Natural killer cell (primary cell): ENCODE data around the gene HDAC4. TPM values are rescaled to one million over a fixed set of nuclear protein-coding genes. Genes with fewer than 3 reads are reported as not detected.

Experiments used
- ATAC-seq, 3 donors: fragments of 150-1000 bp in 2 of 3; fragments of 200-7000 bp in 1 of 3; cut with Tn5 transposase; 1 replicate in 1 of 3; 2 replicates in 2 of 3; pipeline ENCODE4 v1.10.0; 2021; ENCODE audit warnings: mild to moderate bottlenecking in 2 of 3, moderate library complexity in 2 of 3
- DNase-seq, 2 donors: peaks; one replicate each; pipeline versions ENCODE4 v3.0.0 to v3.0.0-alpha.2; 2013 to 2021; ENCODE audit warnings: mixed read lengths in 1 of 2
- H3K27ac ChIP-seq: one replicate; pipeline ENCODE4 v1.5.1; 2013; ENCODE audit warnings: mild to moderate bottlenecking, low read length
- H3K27me3 ChIP-seq: one replicate; pipeline ENCODE4 v1.6.1; 2013; ENCODE audit warnings: low read length; ENCODE audit not compliant: control insufficient read depth, insufficient read depth
- H3K36me3 ChIP-seq: one replicate; pipeline ENCODE4 v1.6.1; 2013; ENCODE audit warnings: low read length; ENCODE audit not compliant: control insufficient read depth, insufficient read depth
- H3K4me1 ChIP-seq: one replicate; pipeline ENCODE4 v1.6.1; 2013; ENCODE audit warnings: low read length; ENCODE audit not compliant: control insufficient read depth, insufficient read depth
- H3K4me3 ChIP-seq: one replicate; pipeline ENCODE4 v1.5.1; 2013; ENCODE audit warnings: low read length
- H3K9me3 ChIP-seq: one replicate; pipeline ENCODE4 v1.6.1; 2013; ENCODE audit warnings: low read length; ENCODE audit not compliant: control insufficient read depth, insufficient read depth
- H3K27ac Mint-ChIP-seq, 2 donors: one replicate each; pipeline ENCODE4 v1.8.0; 2022; ENCODE audit warnings: mild to moderate bottlenecking in 2 of 2, mixed read lengths in 2 of 2, moderate library complexity in 1 of 2
- H3K27me3 Mint-ChIP-seq, 2 donors: one replicate each; pipeline ENCODE4 v1.8.0; 2022; ENCODE audit warnings: low read depth in 2 of 2, mixed read lengths in 2 of 2
- H3K36me3 Mint-ChIP-seq: one replicate; pipeline ENCODE4 v1.8.0; 2022; ENCODE audit warnings: mixed read lengths
- H3K4me1 Mint-ChIP-seq, 2 donors: one replicate each; pipeline ENCODE4 v1.8.0; 2022; ENCODE audit warnings: mixed read lengths in 2 of 2
- H3K4me3 Mint-ChIP-seq: one replicate; pipeline ENCODE4 v1.8.0; 2022; ENCODE audit warnings: mild to moderate bottlenecking, moderate library complexity, mixed read lengths
- H3K9me3 Mint-ChIP-seq, 2 donors: one replicate each; pipeline ENCODE4 v1.8.0; 2022; ENCODE audit warnings: mixed read lengths in 2 of 2
- CTCF ChIP-seq: fragments of 200-600 bp; IDR thresholded peaks from one replicate; pipeline ENCODE4 v1.8.0; 2022; ENCODE audit warnings: antibody characterized with exemption
- WGBS: methylation state at CpG from one replicate; pipeline ENCODE4 v1.1.7; 2013; ENCODE audit warnings: missing lambda C conversion rate; ENCODE audit not compliant: insufficient coverage; 5-methylcytosine and 5-hydroxymethylcytosine counted together
- intact Hi-C: fragments of 100-400 bp; cut with micrococcal nuclease; formaldehyde crosslinking; loops from one replicate; pipeline ENCODE4 v1.14.2; 2022
- total RNA-seq, 4 donors: library from RNA; stranded (reverse); fragments of 120-200 nt in 1 of 4; gene quantifications; one replicate each; pipeline versions ENCODE4 v1.2.3 to v1.2.4, GENCODE V29; 2013 to 2022

HDAC4 gene
- total RNA-seq, 3 donors from 2014 or later (not counting 1 experiment from before 2014, with no cell fraction given): 74.9 to 105 (median 100) TPM

GRCh38 chr2:239439754-239440315 lies 39.0 kb upstream of the HDAC4 start:
- Histone ChIP-seq H3K4me1 (peaks cover 34% of the 10 kb centered on the region), H3K27me3 (no peaks in the 10 kb centered on the region), H3K4me3 (no peak overlapping the region), H3K27ac (no peak overlapping the region), H3K9me3 (no peaks in the 10 kb centered on the region), H3K36me3 (no peaks in the 10 kb centered on the region)
- no peaks in the 10 kb centered on the region for H3K36me3 Mint-ChIP-seq
- TF ChIP-seq CTCF: no peak
- H3K27me3 Mint-ChIP-seq: peaks cover 5 to 18% of the 10 kb centered on the region in 2 donors
- ATAC-seq: no peak
- no peak for DNase-seq
- H3K27ac Mint-ChIP-seq: peak overlapping the region in 1 of 2 donors; percentile 83
- intact Hi-C loops: no loop called here
- peak overlapping the region; percentile 43 for H3K4me3 Mint-ChIP-seq
- H3K9me3 Mint-ChIP-seq: no peaks in the 10 kb centered on the region
- peaks cover 42 to 54% of the 10 kb centered on the region in 2 donors for H3K4me1 Mint-ChIP-seq
- WGBS: 89% methylated on average over 11 of the region's 11 CpGs

DNA sequence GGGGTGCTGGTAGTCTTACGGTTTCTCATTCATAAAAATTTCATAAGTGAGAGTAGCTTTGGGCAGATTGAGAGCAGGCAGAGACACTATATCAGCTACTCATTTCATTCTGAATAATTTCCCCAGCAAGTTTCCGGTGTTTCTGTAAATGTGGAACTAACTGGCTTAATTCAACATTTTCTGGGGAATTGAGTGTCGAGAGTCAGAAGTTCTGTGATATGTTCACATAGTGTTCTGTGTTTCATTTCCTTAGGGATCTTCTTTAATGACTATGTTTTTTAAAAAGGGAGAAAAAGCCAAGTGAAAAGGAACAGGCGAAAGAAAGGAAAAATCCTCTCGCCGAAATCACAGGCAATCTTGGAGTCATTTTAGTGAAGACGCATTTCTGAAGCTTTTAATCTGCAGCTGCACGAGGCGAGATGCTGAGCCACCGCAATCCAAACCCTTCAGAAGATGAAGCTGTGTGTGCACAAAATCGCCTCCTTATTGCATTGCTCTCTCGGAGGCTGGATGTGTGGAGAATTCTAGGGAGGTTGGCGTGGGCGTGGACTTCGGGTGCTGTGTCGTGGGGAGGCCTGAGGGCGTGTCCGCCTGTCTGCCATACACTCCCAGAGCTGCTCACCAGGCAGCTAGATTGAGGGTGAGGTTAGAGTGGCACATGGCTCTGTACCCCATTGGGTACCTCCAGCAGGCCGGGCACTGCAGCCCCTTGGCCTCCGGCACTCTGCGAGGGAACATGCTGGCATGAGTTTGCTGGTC lies 38.4 kb upstream of the HDAC4 start:
- H3K4me1 ChIP-seq: peaks cover 34% of the 10 kb centered on the region
- H3K4me1 Mint-ChIP-seq: peaks cover 42 to 54% of the 10 kb centered on the region in 2 donors
- WGBS: 92% methylated on average over 20 of the region's 21 CpGs
- ATAC-seq (no peak), DNase-seq (no peak)
- H3K27me3 Mint-ChIP-seq: peaks cover 5 to 18% of the 10 kb centered on the region in 2 donors
- TF ChIP-seq CTCF: no peak
- H3K36me3 Mint-ChIP-seq: peaks cover under 1% of the 10 kb centered on the region
- peak overlapping the region; percentile 43 for H3K4me3 Mint-ChIP-seq
- no peak overlapping the region for H3K27ac ChIP-seq
- peak overlapping the region in 1 of 2 donors; percentile 52 for H3K27ac Mint-ChIP-seq
- H3K9me3 Mint-ChIP-seq: no peaks in the 10 kb centered on the region
- H3K36me3 ChIP-seq: no peaks in the 10 kb centered on the region
- intact Hi-C loops: no loop called here
- H3K4me3 ChIP-seq: no peak overlapping the region
- H3K9me3 ChIP-seq: no peaks in the 10 kb centered on the region
- no peaks in the 10 kb centered on the region for H3K27me3 ChIP-seq

DNA sequence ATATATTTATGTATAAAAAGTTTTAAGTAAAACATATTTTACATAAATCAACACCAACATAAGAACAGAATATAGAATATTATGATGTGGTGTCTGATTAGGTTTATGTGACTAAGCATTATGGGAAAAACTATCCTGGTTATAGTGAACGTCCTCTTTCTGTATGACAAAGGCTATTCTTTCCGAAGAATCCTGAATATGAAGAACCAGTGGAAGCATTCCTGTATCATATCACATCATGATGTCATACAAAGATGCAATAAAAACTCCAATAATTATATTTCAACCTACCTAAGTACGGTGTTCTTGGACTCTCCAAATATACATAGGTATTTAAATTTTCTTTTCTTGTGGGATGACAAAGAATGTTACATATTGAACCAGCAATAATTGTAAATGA lies 37.5 kb upstream of the HDAC4 start:
- WGBS: 83% methylated on average over 1 of the region's 3 CpGs
- H3K9me3 ChIP-seq: peaks cover 2% of the 10 kb centered on the region
- ATAC-seq (no peak), DNase-seq (no peak)
- H3K27me3 Mint-ChIP-seq: peaks cover 5 to 18% of the 10 kb centered on the region in 2 donors
- H3K27ac Mint-ChIP-seq: no peak overlapping the region
- H3K4me3 ChIP-seq: no peak overlapping the region
- peaks cover 41 to 48% of the 10 kb centered on the region in 2 donors for H3K4me1 Mint-ChIP-seq
- intact Hi-C loops: no loop called here
- H3K27ac ChIP-seq: no peak overlapping the region
- H3K4me1 ChIP-seq: peaks cover 34% of the 10 kb centered on the region
- peaks cover 3 to 5% of the 10 kb centered on the region in 2 donors for H3K9me3 Mint-ChIP-seq
- no peaks in the 10 kb centered on the region for H3K36me3 ChIP-seq
- no peaks in the 10 kb centered on the region for H3K27me3 ChIP-seq
- H3K36me3 Mint-ChIP-seq: peaks cover 7% of the 10 kb centered on the region
- peak overlapping the region; percentile 23 for H3K4me3 Mint-ChIP-seq
- TF ChIP-seq CTCF: no peak
